KG1 (cell line): ENCODE results near the gene GUF1.
A peak's percentile ranks its signal among the peaks of the same experiment; 100 is the strongest.
"Not testable (repeated sequence)": the region's sequence is repeated elsewhere in the genome, so short reads cannot be mapped to it uniquely, and the experiment has no call there.

Experiments
- DNase-seq: peaks from one replicate; lab custom pipeline; 2025; lab: John Stamatoyannopoulos, UW

The GUF1 gene

GRCh38 chr4:44701037-44701436, 22.8 kb downstream of the GUF1 start:
- no peak for DNase-seq

DNA sequence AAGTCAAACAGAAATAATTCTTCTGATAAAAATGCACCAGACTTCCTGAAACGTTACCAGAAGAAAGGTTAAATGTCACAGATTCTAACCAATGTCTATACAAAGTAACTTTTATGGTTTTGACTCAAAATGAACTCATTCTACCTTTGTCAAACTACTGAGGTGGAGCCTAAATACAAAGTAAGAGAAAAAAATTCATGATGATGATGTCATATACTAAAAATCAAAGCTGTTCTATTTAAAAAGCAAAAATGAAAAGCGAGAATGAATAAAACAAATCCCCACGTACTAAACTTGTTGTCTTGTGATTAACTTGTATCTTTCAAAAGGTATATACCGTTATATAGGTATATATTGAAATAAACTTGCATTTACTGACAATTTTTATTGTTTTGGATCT, 26.5 kb downstream of the GUF1 start:
- DNase-seq = no peak

DNA sequence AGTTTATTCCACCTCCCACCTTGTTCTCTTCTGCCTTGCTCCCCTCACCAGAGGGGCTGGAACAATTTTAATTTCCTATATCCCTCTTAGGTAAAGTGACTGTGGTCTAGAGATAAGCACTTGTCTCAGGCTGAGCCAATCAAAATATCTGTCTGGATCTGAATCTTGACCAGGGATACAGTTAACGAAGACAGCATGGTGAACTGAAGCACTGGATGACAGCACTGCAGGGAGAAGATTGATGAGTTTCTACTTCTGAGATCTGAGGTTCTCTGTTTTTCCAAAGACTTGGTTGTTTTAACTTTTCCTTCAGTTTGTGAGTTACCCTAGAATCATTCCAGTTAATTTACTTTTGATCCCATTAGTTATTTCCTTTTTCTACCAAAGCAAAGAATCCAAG, 34.9 kb downstream of the GUF1 start:
- no peak for DNase-seq

DNA sequence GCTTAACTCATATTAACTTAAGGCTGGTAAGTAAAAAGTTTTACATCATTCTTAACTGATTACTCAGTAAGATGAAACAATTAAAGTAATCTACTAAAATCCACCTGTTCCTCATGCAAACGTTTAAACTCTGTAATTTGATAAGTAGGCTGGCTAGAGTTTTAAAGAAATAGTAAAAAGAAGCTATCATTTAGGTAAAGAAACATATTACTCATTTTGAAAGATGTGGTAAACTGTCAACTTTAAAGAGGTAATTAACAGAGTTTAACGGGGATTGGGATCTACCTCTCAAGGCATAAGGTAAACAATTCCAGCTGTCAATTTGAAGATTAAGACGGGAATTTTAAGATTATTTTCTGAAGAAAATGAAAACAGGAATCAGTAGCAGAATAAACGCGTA, 38.4 kb downstream of the GUF1 start:
- DNase-seq = no peak

DNA sequence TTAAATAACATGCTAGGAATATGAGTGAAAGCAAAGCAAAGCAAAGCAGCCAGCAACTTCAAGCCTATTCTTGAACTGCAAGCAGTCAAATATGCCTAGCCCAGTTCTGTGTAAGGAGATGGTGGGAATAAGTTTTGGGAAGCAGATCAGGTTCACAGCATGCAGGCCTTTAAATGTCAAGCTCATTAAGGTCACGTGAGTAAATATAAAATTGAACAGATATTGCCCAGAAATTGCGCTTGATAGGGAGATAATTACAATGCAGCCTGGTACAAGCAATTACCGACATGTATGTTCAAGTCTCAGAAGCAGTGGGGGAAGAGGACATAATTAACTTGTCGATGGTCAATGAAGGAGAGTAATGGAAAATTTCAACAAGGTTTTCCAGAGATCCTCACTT, 42.2 kb downstream of the GUF1 start:
- no peak for DNase-seq

DNA sequence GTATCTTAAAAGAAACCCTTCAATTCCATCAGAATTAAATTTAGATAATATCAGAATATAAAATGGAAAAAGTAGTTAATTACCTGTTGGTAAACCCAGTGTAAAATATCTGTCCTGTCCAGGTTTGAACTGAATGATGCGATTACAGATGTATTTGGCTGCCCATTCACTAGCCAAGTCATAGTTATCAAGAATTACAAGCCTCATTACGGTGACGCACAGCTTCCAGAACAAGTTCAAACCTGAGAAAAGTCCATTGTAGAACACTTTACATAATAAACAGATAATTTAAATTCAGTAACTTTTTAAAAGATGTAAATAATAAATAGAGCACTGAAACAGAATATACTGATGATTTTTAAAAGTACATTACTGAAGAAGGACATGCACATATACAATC, 43.8 kb downstream of the GUF1 start:
- DNase-seq = no peak

DNA sequence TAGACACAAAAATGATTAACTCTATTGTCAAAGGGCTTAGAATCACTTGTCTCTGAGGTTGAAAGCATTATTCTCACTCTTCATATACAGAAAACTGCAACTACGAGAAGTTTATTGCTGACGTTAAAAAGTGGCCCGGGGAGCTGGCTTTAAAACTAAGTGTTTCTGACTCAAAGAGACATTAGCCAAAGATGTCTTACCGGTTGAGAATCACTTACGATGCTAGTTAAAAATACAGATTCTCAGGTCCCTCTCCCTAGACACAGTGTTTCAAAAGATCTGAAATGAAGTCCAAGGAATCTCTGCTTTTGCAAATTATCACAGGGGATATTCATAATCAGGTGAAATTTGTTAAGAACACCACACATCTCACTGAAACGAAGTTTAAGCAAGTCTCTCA, 46.9 kb downstream of the GUF1 start:
- DNase-seq = no peak

- no peak for DNase-seq
Observed at GRCh38 chr4:44725726-44726037, 47.5 kb downstream of the GUF1 start.

DNA sequence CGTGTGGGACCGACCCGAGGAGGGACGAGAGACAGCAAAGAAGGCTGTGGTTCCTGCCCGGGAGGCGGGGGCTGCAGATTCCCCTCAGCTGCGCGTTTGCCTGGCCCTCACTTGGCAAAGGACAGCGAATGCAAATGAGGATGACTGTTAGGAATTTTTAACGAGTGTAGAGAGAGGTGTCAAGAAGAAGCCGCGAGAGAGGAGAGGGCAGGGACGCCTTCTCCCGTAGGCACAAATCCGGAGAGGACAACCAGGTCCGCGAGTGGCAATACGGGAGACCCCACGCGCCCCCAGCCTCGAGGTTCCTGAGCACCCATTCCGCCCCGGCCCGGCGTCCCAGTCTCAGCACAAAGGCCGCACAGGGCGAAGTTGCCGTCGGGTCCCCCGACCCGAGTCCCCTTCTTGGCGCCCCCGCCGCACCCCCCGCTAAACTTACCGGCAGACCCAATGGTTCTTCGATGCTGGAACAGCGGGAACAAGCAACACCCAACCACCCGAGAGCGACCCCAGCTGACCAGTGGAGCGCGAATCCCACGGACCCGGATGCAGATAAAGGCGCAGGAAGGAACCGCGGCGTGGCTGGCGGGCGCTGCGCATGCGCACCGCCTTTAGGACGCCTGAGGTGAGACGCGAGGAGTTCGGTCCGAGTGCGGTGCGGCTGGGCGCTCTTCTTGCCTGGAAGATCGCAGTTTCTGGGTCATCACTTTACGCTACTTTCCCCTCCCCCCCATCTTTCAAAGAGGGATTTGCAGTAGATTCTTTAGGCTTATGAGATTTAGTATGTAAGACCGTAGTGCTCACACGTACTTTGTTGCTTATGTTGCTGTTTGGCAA, 48.0 kb downstream of the GUF1 start, which contains the start of gene GNPDA2:
TSS of gene GNPDA2 (minus strand) at position 519 of the 834 bp plus-strand sequence. CDS start 4,349 bp downstream, outside the sequence.
- DNase-seq = peak; percentile 83

GRCh38 chr4:44727471-44727870, 49.3 kb downstream of the GUF1 start:
- no peak for DNase-seq

GRCh38 chr4:44728694-44729093, 50.5 kb downstream of the GUF1 start:
- not testable (repeated sequence) for DNase-seq

- DNase-seq = no peak
Observed at GRCh38 chr4:44736900-44737299, 58.7 kb downstream of the GUF1 start.

GRCh38 chr4:44738615-44739014, 60.4 kb downstream of the GUF1 start:
- DNase-seq = no peak

DNA sequence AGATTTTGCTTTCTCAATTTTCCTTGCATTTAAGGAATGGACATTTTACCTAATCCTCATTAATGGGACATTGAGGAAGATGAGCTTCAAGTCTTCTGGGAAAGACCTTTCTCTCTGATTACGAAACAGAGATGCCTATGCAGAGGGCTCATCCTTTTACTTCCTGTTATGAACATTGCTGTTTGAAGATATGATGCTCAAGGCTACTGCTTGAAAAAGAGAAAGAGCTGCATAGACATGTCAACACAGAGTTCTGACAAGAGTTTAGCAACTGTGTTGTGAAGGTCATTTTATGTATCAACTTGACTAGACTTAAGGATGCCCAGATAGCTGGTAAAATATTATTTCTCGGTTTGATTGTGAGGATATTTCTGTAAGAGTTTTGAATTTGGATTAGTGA, 62.0 kb downstream of the GUF1 start:
- no peak for DNase-seq
